UCSD-AML1 (cell line): Measurements from ENCODE around the gene ZMYM4.
"Not testable (repeated sequence)": the region's sequence is repeated elsewhere in the genome, so short reads cannot be mapped to it uniquely, and the experiment has no call there.

Experiments
- DNase-seq: peaks from one replicate; lab custom pipeline; 2025; ENCODE audit not compliant: unreplicated experiment; lab: John Stamatoyannopoulos, UW

The ZMYM4 gene

GRCh38 chr1:35324486-35324885, 56.0 kb downstream of the ZMYM4 start:
- no peak for DNase-seq

- DNase-seq: no peak
Observed at GRCh38 chr1:35326246-35326866, 57.8 kb downstream of the ZMYM4 start.

- not testable (repeated sequence) for DNase-seq
Observed at GRCh38 chr1:35331618-35332017, 63.1 kb downstream of the ZMYM4 start.

- no peak for DNase-seq
Observed at GRCh38 chr1:35334485-35334884, 66.0 kb downstream of the ZMYM4 start.

- no peak for DNase-seq
Observed at GRCh38 chr1:35340519-35340918, 72.0 kb downstream of the ZMYM4 start.

- DNase-seq: no peak
Observed at GRCh38 chr1:35345439-35345981, 77.0 kb downstream of the ZMYM4 start.

GRCh38 chr1:35350872-35351271, 82.4 kb downstream of the ZMYM4 start:
- no peak for DNase-seq

GRCh38 chr1:35359995-35360394, 91.5 kb downstream of the ZMYM4 start:
- DNase-seq: no peak

- no peak for DNase-seq
Observed at GRCh38 chr1:35361638-35362037, 93.1 kb downstream of the ZMYM4 start.

GRCh38 chr1:35364741-35365140, 96.2 kb downstream of the ZMYM4 start:
- DNase-seq: no peak

GRCh38 chr1:35367914-35368313, 99.4 kb downstream of the ZMYM4 start:
- DNase-seq: no peak

GRCh38 chr1:35369922-35370671, 101.6 kb downstream of the ZMYM4 start:
- peak; percentile 34 for DNase-seq

GRCh38 chr1:35371506-35371905, 103.0 kb downstream of the ZMYM4 start:
- DNase-seq: no peak

- no peak for DNase-seq
Observed at GRCh38 chr1:35377555-35377954, 109.0 kb downstream of the ZMYM4 start.

GRCh38 chr1:35379317-35380000, 111.0 kb downstream of the ZMYM4 start:
- DNase-seq: no peak

GRCh38 chr1:35380111-35380510, 111.6 kb downstream of the ZMYM4 start:
- not testable (repeated sequence) for DNase-seq

- no peak for DNase-seq
Observed at GRCh38 chr1:35382107-35382506, 113.6 kb downstream of the ZMYM4 start.

- no peak for DNase-seq
Observed at GRCh38 chr1:35386290-35386689, 117.8 kb downstream of the ZMYM4 start.

- no peak for DNase-seq
Observed at GRCh38 chr1:35386959-35387358, 118.5 kb downstream of the ZMYM4 start.

- DNase-seq: no peak
Observed at GRCh38 chr1:35390600-35391494, 122.3 kb downstream of the ZMYM4 start.

GRCh38 chr1:35394386-35394785, 125.9 kb downstream of the ZMYM4 start:
- no peak for DNase-seq
